ENCODE measurements around the gene MUC5B. TPM values are rescaled to one million over a fixed set of nuclear protein-coding genes. Genes with fewer than 3 reads are reported as not detected.

Gene MUC5B
- total RNA-seq, 1 experiment from 2014 or later: not detected

DNA sequence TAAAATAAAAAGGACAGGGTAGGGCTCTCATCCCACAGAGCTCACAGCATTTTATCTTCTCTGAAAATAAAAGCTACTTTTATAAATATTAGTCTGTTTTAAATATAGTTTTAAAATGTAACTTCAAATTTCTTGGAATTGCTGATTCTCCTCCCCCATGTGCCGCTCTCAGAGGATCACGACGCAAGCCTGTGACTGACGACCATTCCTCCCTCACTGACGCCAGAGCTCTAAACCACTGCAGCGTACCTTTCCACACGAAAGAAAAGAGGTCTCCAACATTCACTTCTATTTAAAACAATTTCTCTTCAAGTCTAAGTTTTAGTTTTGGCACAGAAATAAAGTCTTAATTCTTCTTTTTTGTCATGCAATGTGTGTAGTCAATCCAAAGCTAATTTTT lies 77.3 kb downstream of the MUC5B start:
- ChIA-PET POLR2A (ENCODE audit: low non-redundant PET) (no interaction called here), CTCF (no interaction called here)
- no peaks in the 10 kb centered on the region for H3K27me3 ChIP-seq (replicated peaks; ENCODE audit: insufficient read depth, low read depth, low read length, poor library complexity)
- intact Hi-C loops (cut with micrococcal nuclease; ENCODE audit: unreplicated experiment): no loop called here
- DNase-seq (ENCODE audit: low spot score): no peak
- no peak overlapping the region for H3K4me3 ChIP-seq (ENCODE audit: low read depth, low read length, poor library complexity, severe bottlenecking)
- no TSS peak for BruUV-seq (replicated peaks)
- H3K27ac ChIP-seq (ENCODE audit: low read depth, low read length, poor library complexity, severe bottlenecking): no peak overlapping the region
- TF ChIP-seq EZH2 (IDR thresholded peaks at IDR 0.05; ENCODE audit: borderline replicate concordance, low read depth, low read length, poor library complexity, severe bottlenecking): no peak
- TF ChIP-seq, protein P1, sequence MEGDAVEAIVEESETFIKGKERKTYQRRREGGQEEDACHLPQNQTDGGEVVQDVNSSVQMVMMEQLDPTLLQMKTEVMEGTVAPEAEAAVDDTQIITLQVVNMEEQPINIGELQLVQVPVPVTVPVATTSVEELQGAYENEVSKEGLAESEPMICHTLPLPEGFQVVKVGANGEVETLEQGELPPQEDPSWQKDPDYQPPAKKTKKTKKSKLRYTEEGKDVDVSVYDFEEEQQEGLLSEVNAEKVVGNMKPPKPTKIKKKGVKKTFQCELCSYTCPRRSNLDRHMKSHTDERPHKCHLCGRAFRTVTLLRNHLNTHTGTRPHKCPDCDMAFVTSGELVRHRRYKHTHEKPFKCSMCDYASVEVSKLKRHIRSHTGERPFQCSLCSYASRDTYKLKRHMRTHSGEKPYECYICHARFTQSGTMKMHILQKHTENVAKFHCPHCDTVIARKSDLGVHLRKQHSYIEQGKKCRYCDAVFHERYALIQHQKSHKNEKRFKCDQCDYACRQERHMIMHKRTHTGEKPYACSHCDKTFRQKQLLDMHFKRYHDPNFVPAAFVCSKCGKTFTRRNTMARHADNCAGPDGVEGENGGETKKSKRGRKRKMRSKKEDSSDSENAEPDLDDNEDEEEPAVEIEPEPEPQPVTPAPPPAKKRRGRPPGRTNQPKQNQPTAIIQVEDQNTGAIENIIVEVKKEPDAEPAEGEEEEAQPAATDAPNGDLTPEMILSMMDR (conservative IDR thresholded peaks at IDR 0.05; ENCODE audit: low read depth, low read length): no peak
- H3K9me3 ChIP-seq (ENCODE audit: low read depth, low read length, poor library complexity, severe bottlenecking): no peaks in the 10 kb centered on the region
- H3K4me1 ChIP-seq (ENCODE audit: insufficient read depth, low read length, poor library complexity, severe bottlenecking): no peaks in the 10 kb centered on the region
- no peaks in the 10 kb centered on the region for H3K36me3 ChIP-seq (ENCODE audit: insufficient read depth, low read length, poor library complexity, severe bottlenecking)

DNA sequence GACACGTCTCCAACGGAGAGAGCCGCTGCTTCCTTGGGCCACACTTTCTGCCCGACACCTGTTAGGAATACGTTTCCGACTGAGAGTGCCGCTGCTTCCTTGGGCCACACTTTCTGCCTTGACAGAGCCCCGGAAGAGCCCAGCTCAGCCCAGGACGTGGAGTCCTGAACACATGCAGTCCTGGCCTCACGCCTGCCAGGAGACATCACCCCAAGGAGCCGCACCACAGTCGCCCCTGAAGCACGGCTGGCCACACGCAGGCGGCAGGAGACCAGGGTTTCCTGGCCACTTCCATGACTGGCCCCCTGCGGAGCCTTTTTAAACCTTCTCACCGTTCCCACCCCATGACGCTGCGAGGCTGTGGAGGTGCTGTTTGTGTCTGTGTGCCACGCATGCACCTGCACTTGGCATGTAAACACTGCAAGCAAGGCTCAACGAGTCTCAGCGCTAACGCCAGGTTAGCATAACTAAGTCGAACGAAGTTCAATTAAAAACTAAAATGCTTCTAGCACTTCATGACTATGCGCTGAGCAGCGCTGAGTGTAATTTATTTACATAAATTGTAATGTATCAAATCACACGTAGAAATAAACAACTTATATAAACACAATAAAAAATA lies 77.8 kb downstream of the MUC5B start:
- ChIA-PET POLR2A (ENCODE audit: low non-redundant PET) (no interaction called here), CTCF (no interaction called here)
- no peak for DNase-seq (ENCODE audit: low spot score)
- Histone ChIP-seq H3K36me3 (ENCODE audit: insufficient read depth, low read length, poor library complexity, severe bottlenecking) (no peaks in the 10 kb centered on the region), H3K4me1 (ENCODE audit: insufficient read depth, low read length, poor library complexity, severe bottlenecking) (no peaks in the 10 kb centered on the region), H3K9me3 (ENCODE audit: low read depth, low read length, poor library complexity, severe bottlenecking) (no peaks in the 10 kb centered on the region), H3K27ac (ENCODE audit: low read depth, low read length, poor library complexity, severe bottlenecking) (no peak overlapping the region), H3K4me3 (ENCODE audit: low read depth, low read length, poor library complexity, severe bottlenecking) (no peak overlapping the region), H3K27me3 (replicated peaks; ENCODE audit: insufficient read depth, low read depth, low read length, poor library complexity) (no peaks in the 10 kb centered on the region)
- TF ChIP-seq, protein P1 (conservative IDR thresholded peaks at IDR 0.05; ENCODE audit: low read depth, low read length): no peak
- no peak for TF ChIP-seq EZH2 (IDR thresholded peaks at IDR 0.05; ENCODE audit: borderline replicate concordance, low read depth, low read length, poor library complexity, severe bottlenecking)
- intact Hi-C loops (cut with micrococcal nuclease; ENCODE audit: unreplicated experiment): no loop called here
- no TSS peak for BruUV-seq (replicated peaks)

DNA sequence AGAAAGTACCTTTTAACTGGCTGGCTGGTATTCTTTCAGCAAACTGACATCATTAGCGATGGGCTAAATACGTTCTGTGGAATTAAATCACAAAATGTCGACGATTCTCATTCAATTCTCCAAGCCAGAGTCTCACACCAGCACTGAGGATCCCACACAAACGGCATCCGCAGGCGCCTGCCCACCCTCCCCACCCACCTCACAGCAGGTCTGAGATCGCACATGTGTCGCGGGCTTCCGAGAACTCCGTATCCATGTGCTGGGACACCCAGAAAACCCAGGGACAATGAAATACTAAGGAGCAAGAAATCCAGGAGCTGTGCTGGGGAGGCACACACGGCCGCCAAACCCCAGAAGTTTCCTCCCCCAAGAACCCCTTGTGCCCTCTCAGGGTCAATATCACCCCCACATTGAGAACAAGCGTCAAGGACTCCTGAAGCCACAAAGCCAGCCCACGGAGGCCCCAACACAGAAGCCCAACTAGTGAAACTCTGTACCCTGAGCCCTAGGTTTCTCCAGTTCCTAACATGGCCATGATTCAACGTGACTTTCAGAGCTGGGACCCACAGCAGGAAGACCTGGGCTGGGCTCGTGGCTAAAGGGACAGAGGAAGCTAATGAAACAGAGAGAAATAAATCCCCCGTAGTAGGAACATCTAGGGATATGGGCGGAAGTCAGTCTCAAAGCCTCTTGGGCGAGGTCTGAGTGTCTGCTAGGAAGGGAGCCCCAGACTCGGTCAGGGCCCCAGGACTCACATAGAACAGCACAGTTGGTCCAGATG lies 78.5 kb downstream of the MUC5B start:
- Histone ChIP-seq H3K9me3 (ENCODE audit: low read depth, low read length, poor library complexity, severe bottlenecking) (no peaks in the 10 kb centered on the region), H3K4me3 (ENCODE audit: low read depth, low read length, poor library complexity, severe bottlenecking) (no peak overlapping the region), H3K4me1 (ENCODE audit: insufficient read depth, low read length, poor library complexity, severe bottlenecking) (no peaks in the 10 kb centered on the region), H3K27ac (ENCODE audit: low read depth, low read length, poor library complexity, severe bottlenecking) (no peak overlapping the region), H3K27me3 (replicated peaks; ENCODE audit: insufficient read depth, low read depth, low read length, poor library complexity) (no peaks in the 10 kb centered on the region), H3K36me3 (ENCODE audit: insufficient read depth, low read length, poor library complexity, severe bottlenecking) (no peaks in the 10 kb centered on the region)
- CTCF ChIA-PET: no interaction called here
- no peak for DNase-seq (ENCODE audit: low spot score)
- POLR2A ChIA-PET (ENCODE audit: low non-redundant PET): no interaction called here
- no TSS peak for BruUV-seq (replicated peaks)
- intact Hi-C loops (cut with micrococcal nuclease; ENCODE audit: unreplicated experiment): no loop called here
- TF ChIP-seq, protein P1 (conservative IDR thresholded peaks at IDR 0.05; ENCODE audit: low read depth, low read length): no peak
- no peak for TF ChIP-seq EZH2 (IDR thresholded peaks at IDR 0.05; ENCODE audit: borderline replicate concordance, low read depth, low read length, poor library complexity, severe bottlenecking)
